Stimulated activated CD4-positive, alpha-beta T cell treated with anti-CD3 and anti-CD28 coated beads, Interleukin-12 subunit alpha, Interleukin-12 subunit beta, amount 100 ng/mL, for 4 hours (primary cell): Measurements from ENCODE around the gene SSNA1.
"Not testable (repeated sequence)": the region's sequence is repeated elsewhere in the genome, so short reads cannot be mapped to it uniquely, and the experiment has no call there.

Experiments
- DNase-seq: peaks from one replicate; pipeline ENCODE4 v3.0.0-alpha.2; 2020

Gene SSNA1

DNA sequence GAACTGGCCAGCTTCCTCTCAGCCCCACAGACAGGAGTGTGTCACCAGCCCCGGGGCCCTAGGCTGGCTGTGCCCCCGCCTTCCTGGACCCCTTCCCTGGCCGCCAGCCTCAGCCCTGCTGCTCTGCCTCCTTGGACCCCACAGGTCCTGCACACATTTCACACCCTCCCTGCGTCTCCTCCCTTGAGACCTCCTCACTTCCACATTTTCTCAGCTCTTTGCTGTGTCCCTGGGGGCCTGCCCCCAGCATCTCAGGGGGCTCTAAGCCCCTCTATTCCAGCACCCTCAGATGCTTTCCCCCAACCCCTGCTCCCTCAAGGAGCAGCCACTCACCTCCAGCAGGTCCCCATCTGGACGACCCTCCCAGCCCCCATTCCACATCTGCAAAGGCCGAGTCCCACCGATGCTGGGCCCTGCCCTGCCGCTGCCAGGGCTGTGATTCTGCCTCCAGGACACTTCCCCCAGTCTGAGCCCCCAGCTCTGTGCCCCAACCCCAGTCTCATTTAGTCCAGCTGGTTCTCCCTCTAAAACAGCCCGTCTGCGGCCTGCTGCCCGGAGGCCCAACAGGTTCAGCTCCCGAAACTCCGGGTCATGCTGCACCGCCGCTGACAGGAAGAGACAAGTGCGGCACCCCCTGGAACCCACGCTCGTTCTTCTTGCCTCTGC, 46.4 kb downstream of the SSNA1 start:
- no peak for DNase-seq

DNA sequence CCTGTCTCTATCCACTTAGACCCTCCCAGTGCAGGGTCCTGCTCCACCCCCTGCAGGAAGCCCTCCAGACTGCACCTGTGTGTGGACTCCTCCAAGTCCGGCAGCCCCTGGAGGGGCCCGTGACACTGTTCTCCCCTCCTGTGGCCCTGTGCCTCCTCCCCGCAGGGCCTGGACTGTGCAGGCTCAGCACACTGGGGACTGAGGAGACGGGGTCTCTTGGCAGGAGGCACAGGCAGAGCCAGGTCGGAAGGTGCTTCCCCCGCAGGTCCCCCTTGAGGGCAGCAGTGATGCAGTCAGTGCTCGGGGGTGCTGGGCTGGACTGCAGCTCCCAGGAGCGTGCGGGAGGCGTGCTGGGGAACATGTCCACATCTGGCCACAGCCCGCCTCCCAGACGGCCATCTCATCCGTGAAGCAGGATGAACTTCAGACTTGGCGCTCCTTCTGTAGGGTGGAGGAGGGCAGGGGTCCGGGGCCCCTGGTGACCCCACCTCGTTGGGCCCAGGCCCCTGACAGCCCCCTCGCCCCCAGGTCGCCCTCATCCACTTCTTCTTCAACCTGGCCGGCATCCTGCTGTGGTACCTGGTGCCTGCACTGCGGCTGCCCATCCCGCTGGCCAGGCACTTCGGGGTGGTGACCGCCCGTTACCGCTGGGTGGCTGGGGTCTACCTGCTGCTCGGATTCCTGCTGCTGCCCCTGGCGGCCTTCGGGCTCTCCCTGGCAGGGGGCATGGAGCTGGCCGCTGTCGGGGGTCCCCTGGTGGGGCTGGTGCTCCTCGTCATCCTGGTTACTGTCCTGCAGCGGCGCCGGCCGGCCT, 47.2 kb downstream of the SSNA1 start:
- DNase-seq = no peak

DNA sequence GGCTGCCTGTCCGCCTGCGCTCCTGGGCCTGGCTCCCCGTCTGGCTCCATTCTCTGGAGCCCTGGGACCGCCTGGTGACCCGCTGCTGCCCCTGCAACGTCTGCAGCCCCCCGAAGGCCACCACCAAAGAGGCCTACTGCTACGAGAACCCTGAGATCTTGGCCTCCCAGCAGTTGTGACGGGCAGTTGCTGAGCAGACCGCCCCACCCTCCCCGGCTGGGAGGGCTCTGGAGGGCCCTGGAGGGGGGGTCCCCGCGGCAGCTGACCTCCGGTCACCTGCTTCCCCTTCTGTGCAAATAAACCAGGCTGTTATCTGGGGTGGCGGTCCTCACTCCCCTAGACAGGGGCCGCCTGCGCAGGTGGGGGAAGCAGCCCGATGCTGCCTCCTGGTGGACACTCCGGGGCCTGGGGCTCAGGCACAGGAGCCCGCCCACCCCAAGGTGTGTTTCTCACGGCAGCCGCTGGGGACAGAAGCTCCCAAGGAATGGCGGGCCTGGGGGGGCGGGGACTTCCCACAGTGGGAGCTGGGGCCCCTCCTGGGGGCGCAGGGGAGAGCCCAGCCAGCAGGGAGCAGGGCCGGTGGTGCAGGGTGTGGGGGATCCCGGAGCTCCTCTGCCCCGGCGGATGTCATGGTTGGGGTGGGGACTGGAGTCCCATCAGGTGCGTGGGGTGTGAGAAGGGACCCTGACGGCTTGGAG, 47.9 kb downstream of the SSNA1 start:
- peak; percentile 94 for DNase-seq

DNA sequence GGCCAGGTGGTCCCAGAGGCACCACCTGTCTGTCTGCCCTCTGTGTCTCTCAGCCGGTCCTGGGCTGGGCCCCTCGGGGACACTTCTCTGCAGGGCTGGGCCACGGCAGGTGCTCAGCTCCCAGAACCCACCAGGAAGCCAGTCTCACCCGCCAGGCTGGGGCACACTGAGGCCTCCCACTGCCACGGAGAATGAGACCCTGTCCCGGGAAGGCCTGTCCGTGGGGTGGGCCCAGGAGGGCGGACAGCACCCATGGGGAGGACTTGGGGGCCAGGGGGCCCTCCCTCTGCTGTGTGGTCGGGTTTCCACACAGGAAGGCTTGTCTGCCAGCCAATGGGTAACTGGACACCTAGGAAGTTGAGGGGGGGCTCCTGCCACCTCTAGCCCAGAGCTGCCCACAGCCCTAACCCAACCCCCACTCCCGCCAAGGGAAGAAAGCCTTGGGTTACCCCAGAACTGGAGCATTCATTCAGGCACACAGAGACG, 48.5 kb downstream of the SSNA1 start:
- no peak for DNase-seq

DNA sequence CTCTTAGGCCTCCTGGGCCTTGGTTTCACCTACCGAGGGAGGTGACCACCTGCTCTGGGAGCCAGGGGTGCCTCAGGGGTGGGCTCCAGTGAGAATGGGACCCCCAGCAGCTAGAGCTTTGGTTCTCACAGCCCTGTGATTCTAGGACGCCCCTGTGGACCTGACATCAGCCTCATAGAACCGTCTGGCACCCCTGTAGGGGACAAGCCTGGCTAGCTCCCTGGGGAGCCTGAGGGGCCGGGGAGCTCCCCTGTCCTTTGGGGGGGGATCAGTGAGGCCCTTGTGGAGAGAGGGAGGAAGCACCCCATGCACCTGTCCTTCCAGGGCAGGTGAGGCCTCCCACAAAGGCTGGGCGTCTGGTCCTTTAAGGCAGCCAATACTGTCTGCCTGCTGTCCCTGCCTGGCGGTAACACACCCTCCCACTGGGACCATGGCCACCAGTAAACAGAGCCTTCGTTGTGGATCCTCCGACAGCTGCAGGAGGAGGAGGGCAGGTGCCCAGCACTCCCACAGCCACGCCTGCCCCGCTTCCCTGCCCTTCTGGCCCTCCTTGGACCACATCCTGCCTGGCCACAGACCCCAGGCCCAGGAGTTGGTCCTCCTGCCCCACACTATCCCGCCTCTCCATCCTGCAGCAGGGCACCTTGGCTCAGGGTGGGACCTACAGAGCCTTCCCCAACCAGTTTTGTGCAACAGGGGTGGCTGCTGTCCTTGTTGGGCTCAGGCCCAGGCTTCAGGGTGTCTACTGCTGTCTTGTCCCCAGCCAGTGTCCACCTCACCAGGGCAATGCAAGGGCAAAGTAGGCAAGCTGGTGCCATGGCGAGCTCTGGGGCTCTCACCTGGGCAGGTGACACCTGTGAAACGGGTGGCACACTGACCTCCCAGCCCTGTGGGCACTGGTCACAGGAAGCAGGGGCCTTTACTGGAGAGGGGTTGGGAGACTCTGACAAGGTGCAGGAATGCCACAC, 49.6 kb downstream of the SSNA1 start:
- DNase-seq = no peak

DNA sequence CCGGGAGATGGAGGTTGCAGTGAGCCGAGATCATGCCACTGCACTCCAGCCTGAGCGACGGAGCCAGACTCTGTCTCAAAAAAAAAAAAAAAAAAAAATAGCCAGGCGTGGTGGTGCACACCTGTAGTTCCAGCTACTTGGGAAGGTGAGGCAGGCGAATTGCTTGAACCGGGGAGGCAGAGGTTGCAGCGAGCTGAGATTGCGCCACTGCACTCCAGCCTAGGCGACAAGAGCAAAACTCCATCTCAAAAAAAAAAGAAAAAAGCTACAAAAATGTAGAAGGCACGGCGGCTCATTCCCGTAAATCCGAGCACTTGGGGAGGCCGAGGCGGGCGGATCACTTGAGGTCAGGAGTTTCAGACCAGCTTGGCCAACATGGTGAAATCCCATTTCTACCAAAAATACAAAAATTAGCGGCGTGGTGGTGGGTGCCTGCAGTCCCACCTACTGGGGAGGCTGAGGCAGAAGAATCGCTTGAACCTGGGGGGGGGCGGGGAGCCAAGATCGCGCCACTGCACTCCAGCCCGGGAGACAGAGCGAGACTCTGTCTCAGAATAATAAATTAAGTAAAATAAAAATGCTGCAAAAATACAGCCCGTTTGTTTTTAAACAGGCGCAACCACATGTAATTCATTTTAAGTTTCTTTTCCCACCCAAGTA, 51.2 kb downstream of the SSNA1 start:
- not testable (repeated sequence) for DNase-seq
